GM12875 (cell line): ENCODE results near the gene POLR1C.
"Not testable (repeated sequence)": the region's sequence is repeated elsewhere in the genome, so short reads cannot be mapped to it uniquely, and the experiment has no call there.

Experiments used
- H3K4me3 ChIP-seq: one replicate; pipeline ENCODE4 v1.5.1; 2011; ENCODE audit warnings: low read depth, low read length, control low read depth
- TF ChIP-seq, protein P1 (sequence below): IDR thresholded peaks from 2 replicates; pipeline ENCODE4 v1.5.1; 2011; ENCODE audit warnings: low read depth, mild to moderate bottlenecking, control low read depth, inconsistent platforms, low read length, moderate library complexity, borderline replicate concordance; ENCODE audit not compliant: insufficient read depth

POLR1C gene

DNA sequence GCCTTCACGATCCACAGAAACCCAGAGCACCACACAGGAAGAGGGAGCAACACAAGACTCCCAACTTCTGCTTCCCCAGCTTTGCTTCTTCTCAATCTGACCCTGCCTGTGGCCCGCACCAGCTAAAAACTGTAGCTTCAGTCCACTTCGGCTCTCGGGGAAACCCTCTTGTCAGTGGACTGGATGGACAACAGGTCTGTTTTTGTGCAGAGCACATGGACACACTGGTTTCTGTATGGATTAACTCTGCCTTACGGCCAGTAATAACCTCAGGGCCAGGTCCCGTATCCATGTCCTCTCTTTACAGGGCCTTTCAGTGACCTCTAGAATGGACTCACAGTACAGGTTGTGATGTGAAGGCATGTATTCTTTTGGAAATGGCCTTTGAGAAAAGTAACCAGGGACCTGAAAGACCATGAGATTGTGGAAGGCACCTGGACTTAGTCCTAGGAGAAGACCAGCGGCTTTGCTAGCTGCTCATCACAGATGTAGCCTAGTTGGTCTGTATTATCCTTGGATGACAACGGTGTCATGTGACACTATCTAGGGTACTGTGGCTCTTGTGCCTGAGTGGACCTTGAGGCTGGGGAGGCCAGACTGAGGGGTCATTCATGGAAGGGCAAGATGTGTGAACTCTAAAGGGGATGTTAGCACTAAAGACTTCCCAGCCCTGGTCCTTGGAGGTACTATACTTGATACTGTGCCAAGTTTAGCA, 5.8 kb downstream of the POLR1C start:
- TF ChIP-seq, protein P1, sequence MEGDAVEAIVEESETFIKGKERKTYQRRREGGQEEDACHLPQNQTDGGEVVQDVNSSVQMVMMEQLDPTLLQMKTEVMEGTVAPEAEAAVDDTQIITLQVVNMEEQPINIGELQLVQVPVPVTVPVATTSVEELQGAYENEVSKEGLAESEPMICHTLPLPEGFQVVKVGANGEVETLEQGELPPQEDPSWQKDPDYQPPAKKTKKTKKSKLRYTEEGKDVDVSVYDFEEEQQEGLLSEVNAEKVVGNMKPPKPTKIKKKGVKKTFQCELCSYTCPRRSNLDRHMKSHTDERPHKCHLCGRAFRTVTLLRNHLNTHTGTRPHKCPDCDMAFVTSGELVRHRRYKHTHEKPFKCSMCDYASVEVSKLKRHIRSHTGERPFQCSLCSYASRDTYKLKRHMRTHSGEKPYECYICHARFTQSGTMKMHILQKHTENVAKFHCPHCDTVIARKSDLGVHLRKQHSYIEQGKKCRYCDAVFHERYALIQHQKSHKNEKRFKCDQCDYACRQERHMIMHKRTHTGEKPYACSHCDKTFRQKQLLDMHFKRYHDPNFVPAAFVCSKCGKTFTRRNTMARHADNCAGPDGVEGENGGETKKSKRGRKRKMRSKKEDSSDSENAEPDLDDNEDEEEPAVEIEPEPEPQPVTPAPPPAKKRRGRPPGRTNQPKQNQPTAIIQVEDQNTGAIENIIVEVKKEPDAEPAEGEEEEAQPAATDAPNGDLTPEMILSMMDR = no peak
- no peak overlapping the region for H3K4me3 ChIP-seq

DNA sequence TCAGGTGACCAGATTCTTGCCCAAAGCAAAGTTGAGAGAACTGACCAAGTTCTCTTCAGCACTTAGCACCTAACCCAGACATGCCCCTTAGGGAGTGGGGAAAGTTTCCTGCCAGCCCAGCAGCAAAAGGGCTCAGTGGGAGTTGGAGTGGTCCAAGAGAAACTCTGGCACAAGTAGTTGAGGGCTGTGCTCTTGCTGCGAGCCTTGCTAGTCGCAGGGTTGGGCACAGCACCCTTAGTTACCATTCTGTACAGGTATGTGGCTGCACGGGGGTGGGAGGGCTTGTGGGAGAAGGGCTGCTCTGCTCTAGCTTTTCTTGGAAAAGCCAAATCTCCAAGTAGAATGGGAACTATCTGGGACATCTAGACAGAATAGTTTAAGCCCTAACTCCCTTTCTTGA, 6.4 kb downstream of the POLR1C start:
- TF ChIP-seq, protein P1 = no peak
- H3K4me3 ChIP-seq = no peak overlapping the region

DNA sequence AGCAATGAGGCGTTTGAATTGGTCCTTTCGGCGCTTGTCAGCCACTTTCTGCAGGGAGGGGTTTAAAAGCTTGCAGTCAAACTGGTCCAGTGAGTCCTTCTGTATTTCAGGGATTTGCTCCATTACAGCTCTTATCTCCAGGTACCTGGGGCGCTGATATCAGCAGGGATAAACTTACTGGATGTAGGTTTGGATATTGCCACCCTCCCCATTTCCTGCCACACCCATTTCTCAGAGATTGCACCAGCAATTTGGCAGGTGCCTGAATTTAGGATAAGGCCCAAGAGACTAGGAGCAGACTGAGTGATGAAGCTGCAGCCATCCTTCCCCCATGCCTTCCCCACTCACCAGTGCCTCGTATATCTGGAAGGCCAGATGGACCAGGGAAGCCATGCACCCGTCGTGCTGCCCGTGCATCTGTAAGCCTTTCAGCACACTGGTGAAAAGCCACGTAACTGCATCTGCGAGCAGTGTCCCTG, 7.6 kb downstream of the POLR1C start:
- no peak overlapping the region for H3K4me3 ChIP-seq
- TF ChIP-seq, protein P1 = no peak

DNA sequence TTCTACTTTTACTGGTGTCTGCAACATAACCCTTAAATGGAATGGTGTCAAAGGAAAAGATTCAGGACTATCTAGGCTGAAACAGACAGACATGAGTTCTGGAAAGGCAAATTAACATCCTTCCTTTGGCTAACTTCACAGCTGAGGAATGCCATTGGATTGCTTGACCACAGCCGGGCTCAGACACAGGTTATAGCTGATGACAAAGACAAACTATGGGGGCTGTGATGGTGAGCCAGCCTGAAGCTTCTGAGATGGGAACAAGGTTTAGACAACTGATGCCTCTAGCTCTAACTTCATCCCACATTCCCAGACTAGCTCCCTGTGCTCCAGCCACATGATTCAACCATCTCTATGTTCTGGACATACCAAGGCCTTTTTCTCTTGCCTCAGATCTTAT, 15.3 kb downstream of the POLR1C start:
- no peak overlapping the region for H3K4me3 ChIP-seq
- TF ChIP-seq, protein P1 = no peak

DNA sequence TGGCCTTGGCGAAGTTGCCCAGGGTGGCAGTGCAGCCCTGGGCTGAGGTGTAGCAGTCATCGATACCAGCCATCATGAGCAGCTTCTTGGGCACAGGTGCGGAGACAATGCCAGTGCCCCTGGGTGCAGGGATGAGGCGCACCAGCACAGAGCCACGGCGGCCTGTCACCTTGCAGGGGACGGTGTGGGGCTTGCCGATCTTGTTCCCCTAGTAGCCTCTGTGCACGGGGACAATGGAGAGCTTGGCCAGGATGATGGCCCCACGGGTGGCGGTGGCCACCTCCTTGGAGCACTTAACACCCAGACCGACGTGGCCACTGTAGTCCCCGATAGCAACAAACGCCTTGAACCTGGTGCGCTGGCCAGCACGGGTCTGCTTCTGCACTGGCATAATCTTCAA, 22.1 kb downstream of the POLR1C start:
- H3K4me3 ChIP-seq = not testable (repeated sequence)

DNA sequence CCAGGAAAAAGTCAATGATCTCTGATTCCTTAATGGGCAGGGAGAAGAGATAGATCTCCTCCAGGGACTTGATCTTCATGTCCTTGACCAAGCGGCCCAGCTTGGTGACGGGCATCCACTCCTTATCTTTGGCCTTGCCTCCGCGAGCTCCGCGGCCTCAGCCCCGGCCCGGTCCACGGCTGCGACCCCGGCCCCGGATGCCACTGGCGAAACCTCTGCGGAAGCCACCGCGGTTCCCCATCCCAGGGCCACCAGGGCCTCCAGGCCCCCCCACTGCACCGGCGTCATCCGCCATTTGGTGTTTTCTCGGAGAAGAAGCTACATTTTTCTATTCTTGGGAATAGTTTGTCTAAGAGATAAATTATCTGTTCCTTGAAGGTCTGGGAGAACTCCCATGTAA, 22.5 kb downstream of the POLR1C start:
- not testable (repeated sequence) for H3K4me3 ChIP-seq

DNA sequence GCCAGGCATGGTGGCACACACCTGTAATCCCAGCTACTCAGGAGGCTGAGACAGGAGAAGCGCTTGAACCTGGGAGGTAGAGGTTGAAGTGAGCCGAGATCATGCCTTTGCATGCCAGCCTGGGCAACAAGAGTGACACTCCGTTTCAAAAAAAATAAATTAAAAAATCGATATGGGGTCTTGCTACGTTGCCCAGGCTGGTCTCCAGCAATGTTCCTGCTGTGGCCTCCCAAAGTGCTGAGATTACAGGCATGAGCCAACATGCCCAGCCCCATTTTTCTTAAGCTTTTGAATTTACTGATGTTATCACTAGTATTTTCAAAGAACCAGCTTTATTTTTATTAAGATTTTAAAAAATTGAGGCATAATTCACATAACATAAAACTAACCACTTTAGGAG, 23.6 kb downstream of the POLR1C start:
- H3K4me3 ChIP-seq = no peak overlapping the region
- TF ChIP-seq, protein P1 = no peak

DNA sequence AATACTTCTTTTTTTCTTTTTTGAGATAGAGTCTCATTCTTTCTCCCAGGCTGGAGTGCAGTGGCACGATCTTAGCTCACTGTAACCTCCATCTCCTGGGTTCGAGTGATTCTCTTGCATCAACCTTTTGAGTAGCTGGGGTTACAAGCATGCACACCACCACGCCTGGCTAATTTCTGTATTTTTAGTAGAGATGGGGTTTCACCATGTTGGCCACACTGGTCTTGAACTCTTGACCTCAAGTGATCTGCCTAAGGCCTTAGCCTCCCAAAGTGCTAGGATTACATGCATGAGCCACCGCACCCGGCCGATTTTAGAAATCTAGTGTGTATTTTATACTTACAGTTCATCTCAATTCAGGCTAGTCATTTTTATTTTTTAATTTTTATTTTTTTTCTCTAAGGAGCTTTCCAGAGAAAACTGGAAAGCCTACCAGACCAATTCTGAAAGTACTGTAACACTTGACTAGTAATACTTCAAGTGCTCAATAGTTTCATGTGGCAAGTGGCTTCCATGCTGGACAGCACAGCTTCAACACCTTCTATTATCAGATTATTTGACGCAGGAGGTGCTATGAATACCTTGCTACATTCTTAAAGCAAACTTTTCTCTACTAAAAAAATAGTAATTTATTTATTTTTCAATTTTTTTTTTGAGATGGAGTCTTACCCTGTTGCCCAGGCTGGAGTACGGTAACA, 25.0 kb downstream of the POLR1C start:
- TF ChIP-seq, protein P1 = no peak
- H3K4me3 ChIP-seq = no peak overlapping the region
